ENCODE data around the gene RNPC3.
"Not testable (repeated sequence)": the region's sequence is repeated elsewhere in the genome, so short reads cannot be mapped to it uniquely, and the experiment has no call there.

The RNPC3 gene

GRCh38 chr1:103576065-103576464, 50.6 kb downstream of the RNPC3 start:
- no peak for DNase-seq (ENCODE audit: low read depth in 1 of 2, low spot score in 1 of 2)
- no peak overlapping the region for H3K27ac ChIP-seq (replicated peaks)

DNA sequence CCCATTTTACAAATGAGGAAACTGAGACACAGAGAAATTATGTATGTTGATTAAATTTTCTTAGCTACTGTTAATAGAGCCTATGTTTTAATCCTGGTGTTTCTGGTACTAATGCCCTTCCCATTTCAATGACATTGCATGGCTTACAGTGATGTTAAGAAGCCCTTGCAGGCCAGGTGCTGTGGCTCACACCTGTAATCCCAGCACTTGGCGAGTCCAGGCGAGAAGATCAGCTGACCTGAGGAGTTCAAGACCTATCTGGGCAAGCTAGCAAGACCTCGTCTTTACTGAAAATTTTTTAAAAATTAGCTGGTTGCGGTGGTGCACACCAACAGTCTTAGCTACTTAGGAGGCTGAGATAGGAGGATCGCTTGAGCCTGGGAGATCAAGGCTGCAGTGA, 51.3 kb downstream of the RNPC3 start:
- not testable (repeated sequence) for H3K27ac ChIP-seq (replicated peaks); DNase-seq (ENCODE audit: low read depth in 1 of 2, low spot score in 1 of 2); H3K27me3 ChIP-seq (ENCODE audit: insufficient read depth, poor library complexity, severe bottlenecking); H3K4me3 ChIP-seq (replicated peaks; ENCODE audit: insufficient read depth, low read length)

More at GRCh38 chr1:103576065-103576464, 50.6 kb downstream of the RNPC3 start:
- TF ChIP-seq, protein P1, sequence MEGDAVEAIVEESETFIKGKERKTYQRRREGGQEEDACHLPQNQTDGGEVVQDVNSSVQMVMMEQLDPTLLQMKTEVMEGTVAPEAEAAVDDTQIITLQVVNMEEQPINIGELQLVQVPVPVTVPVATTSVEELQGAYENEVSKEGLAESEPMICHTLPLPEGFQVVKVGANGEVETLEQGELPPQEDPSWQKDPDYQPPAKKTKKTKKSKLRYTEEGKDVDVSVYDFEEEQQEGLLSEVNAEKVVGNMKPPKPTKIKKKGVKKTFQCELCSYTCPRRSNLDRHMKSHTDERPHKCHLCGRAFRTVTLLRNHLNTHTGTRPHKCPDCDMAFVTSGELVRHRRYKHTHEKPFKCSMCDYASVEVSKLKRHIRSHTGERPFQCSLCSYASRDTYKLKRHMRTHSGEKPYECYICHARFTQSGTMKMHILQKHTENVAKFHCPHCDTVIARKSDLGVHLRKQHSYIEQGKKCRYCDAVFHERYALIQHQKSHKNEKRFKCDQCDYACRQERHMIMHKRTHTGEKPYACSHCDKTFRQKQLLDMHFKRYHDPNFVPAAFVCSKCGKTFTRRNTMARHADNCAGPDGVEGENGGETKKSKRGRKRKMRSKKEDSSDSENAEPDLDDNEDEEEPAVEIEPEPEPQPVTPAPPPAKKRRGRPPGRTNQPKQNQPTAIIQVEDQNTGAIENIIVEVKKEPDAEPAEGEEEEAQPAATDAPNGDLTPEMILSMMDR (IDR thresholded peaks at IDR 0.05; ENCODE audit: insufficient read depth, low read length) = no peak
- no peak for TF ChIP-seq REST (IDR thresholded peaks at IDR 0.05; ENCODE audit: insufficient replicate concordance, low read depth)
- TF ChIP-seq POLR2AphosphoS5 (IDR thresholded peaks at IDR 0.05; ENCODE audit: low read depth) = no peak
- no peak for TF ChIP-seq SPI1 (IDR thresholded peaks at IDR 0.05; ENCODE audit: borderline replicate concordance, low read depth)
- TF ChIP-seq GABPA (IDR thresholded peaks at IDR 0.05; ENCODE audit: low read depth) = no peak
- Histone ChIP-seq H3K4me3 (replicated peaks; ENCODE audit: insufficient read depth, low read length) (no peak overlapping the region), H3K27me3 (ENCODE audit: insufficient read depth, poor library complexity, severe bottlenecking) (no peaks in the 10 kb centered on the region)

GRCh38 chr1:103582464-103582863, 57.0 kb downstream of the RNPC3 start:
- no peak for DNase-seq (ENCODE audit: low read depth in 1 of 2, low spot score in 1 of 2)
- H3K4me3 ChIP-seq (replicated peaks; ENCODE audit: insufficient read depth, low read length) = no peak overlapping the region
- H3K27ac ChIP-seq (replicated peaks) = no peak overlapping the region
- H3K27me3 ChIP-seq (ENCODE audit: insufficient read depth, poor library complexity, severe bottlenecking) = no peaks in the 10 kb centered on the region
- TF ChIP-seq REST (IDR thresholded peaks at IDR 0.05; ENCODE audit: insufficient replicate concordance, low read depth) (no peak), SPI1 (IDR thresholded peaks at IDR 0.05; ENCODE audit: borderline replicate concordance, low read depth) (no peak)
- TF ChIP-seq, protein P1 (IDR thresholded peaks at IDR 0.05; ENCODE audit: insufficient read depth, low read length) = no peak

- Histone ChIP-seq H3K27me3 (ENCODE audit: insufficient read depth, poor library complexity, severe bottlenecking) (no peaks in the 10 kb centered on the region), H3K27ac (replicated peaks) (no peak overlapping the region), H3K4me3 (replicated peaks; ENCODE audit: insufficient read depth, low read length) (no peak overlapping the region)
- TF ChIP-seq POLR2AphosphoS5 (IDR thresholded peaks at IDR 0.05; ENCODE audit: low read depth) = no peak
- TF ChIP-seq SPI1 (IDR thresholded peaks at IDR 0.05; ENCODE audit: borderline replicate concordance, low read depth) = no peak
- TF ChIP-seq, protein P1 (IDR thresholded peaks at IDR 0.05; ENCODE audit: insufficient read depth, low read length) = no peak
- no peak for TF ChIP-seq GABPA (IDR thresholded peaks at IDR 0.05; ENCODE audit: low read depth)
- no peak for TF ChIP-seq REST (IDR thresholded peaks at IDR 0.05; ENCODE audit: insufficient replicate concordance, low read depth)
- no peak for DNase-seq (ENCODE audit: low read depth in 1 of 2, low spot score in 1 of 2)
Observed at GRCh38 chr1:103583887-103584286, 58.4 kb downstream of the RNPC3 start.
